SK-N-SH (cell line): ENCODE results near the gene SMARCA1. TPM values are rescaled to one million over a fixed set of nuclear protein-coding genes. Genes with fewer than 3 reads are reported as not detected.

Experiments
- CTCF ChIA-PET: fragments of 300-600, 350-600 bp; formaldehyde crosslinking; extraction: SDS; loops from one replicate; lab custom pipeline; 2021; lab: Yijun Ruan, JAX
- POLR2A ChIA-PET: fragments of 350-600 bp; sonication (Branson Sonifier 250); formaldehyde crosslinking; extraction: SDS; loops from one replicate; lab custom pipeline; 2020; ENCODE audit warnings: antibody characterized with exemption, inconsistent platforms; lab: Yijun Ruan, JAX
- DNase-seq: peaks from one replicate; pipeline ENCODE4 v3.0.0; 2012
- H2AFZ ChIP-seq: fragments of 200-600 bp; sonication (generic); 2 replicates; pipeline ENCODE4 v1.8.1; 2016; ENCODE audit warnings: antibody characterized with exemption, mild to moderate bottlenecking, low read depth
- H3F3A ChIP-seq: fragments of 200-600 bp; sonication (generic); replicated peaks from 2 replicates; pipeline ENCODE3; 2016; ENCODE audit warnings: antibody characterized with exemption, mild to moderate bottlenecking; ENCODE audit not compliant: insufficient read depth
- H3K27ac ChIP-seq, 2 experiments: fragments of 200-500 bp in 1 of 2; fragments of 200-600 bp in 1 of 2; sonication (Bioruptor generic) in 1 of 2; sonication (generic), shearing (Covaris generic) in 1 of 2; 2 replicates each; pipeline versions ENCODE4 v1.5.1 to v1.6.1; 2014 to 2016; ENCODE audit warnings: low read depth in 2 of 2, inconsistent platforms in 1 of 2, low read length in 1 of 2, mild to moderate bottlenecking in 1 of 2, mixed read lengths in 1 of 2
- H3K27me3 ChIP-seq: fragments of 200-600 bp; sonication (generic), shearing (Covaris generic); 2 replicates; pipeline ENCODE4 v1.6.1; 2016; ENCODE audit warnings: mixed run types; ENCODE audit not compliant: insufficient read depth
- H3K36me3 ChIP-seq, 2 experiments: fragments of 200-500 bp in 1 of 2; fragments of 200-600 bp in 1 of 2; sonication (Bioruptor generic) in 1 of 2; sonication (generic) in 1 of 2; replicated peaks in 1 of 2; 2 replicates each; pipeline versions ENCODE3 to v1.5.1; 2014 to 2016; ENCODE audit warnings: low read length in 1 of 2, mild to moderate bottlenecking in 1 of 2; ENCODE audit not compliant: insufficient read depth in 2 of 2, control insufficient read depth in 1 of 2
- H3K4me1 ChIP-seq, 2 experiments: fragments of 200-500 bp in 1 of 2; fragments of 200-600 bp in 1 of 2; sonication (Bioruptor generic) in 1 of 2; sonication (generic), shearing (Covaris generic) in 1 of 2; 2 replicates each; pipeline versions ENCODE4 v1.5.1 to v1.6.1; 2014 to 2016; ENCODE audit warnings: low read depth in 1 of 2, low read length in 1 of 2, mixed run types in 1 of 2; ENCODE audit not compliant: insufficient read depth in 2 of 2, control insufficient read depth in 1 of 2
- H3K4me2 ChIP-seq: fragments of 200-600 bp; sonication (generic), shearing (Covaris generic); 2 replicates; pipeline ENCODE4 v1.6.1; 2017; ENCODE audit warnings: mixed run types
- H3K4me3 ChIP-seq, 2 experiments: fragments of 200-500 bp in 1 of 2; fragments of 200-600 bp in 1 of 2; sonication (Bioruptor generic) in 1 of 2; sonication (generic), shearing (Covaris generic) in 1 of 2; 2 replicates each; pipeline versions ENCODE4 v1.5.1 to v1.8.1; 2014 to 2016; ENCODE audit warnings: low read depth in 2 of 2, inconsistent platforms in 1 of 2, low read length in 1 of 2, mild to moderate bottlenecking in 1 of 2, mixed read lengths in 1 of 2, moderate library complexity in 1 of 2
- H3K79me2 ChIP-seq: fragments of 200-600 bp; sonication (generic); 2 replicates; pipeline ENCODE4 v1.8.1; 2017; ENCODE audit warnings: mild to moderate bottlenecking; ENCODE audit not compliant: insufficient read depth
- H3K9ac ChIP-seq: fragments of 200-600 bp; sonication (generic); 2 replicates; pipeline ENCODE4 v1.6.1; 2017; ENCODE audit warnings: mixed run types
- H3K9me2 ChIP-seq: fragments of 200-600 bp; sonication (generic); 2 replicates; pipeline ENCODE4 v1.6.1; 2017; ENCODE audit warnings: mixed run types
- H3K9me3 ChIP-seq: fragments of 200-600 bp; sonication (generic); 2 replicates; pipeline ENCODE4 v1.6.1; 2017; ENCODE audit warnings: mixed run types, mild to moderate bottlenecking, moderate library complexity
- H4K20me1 ChIP-seq: fragments of 200-600 bp; sonication (generic); 2 replicates; pipeline ENCODE4 v1.6.1; 2017; ENCODE audit warnings: mild to moderate bottlenecking, mixed run types; ENCODE audit not compliant: insufficient read depth
- CHD2 ChIP-seq: fragments of 150-350 bp; IDR thresholded peaks from 2 replicates; pipeline ENCODE4 v1.6.1; 2018; ENCODE audit warnings: low read length; ENCODE audit not compliant: partially characterized antibody
- EP300 ChIP-seq, 2 experiments: IDR thresholded peaks; 2 replicates each; pipeline versions ENCODE4 v1.4.0 to v1.6.1; 2012; ENCODE audit warnings: borderline replicate concordance in 1 of 2, low read depth in 1 of 2, low read length in 1 of 2
- GABPA ChIP-seq: IDR thresholded peaks from 2 replicates; pipeline ENCODE4 v1.4.0; 2012; ENCODE audit warnings: low read depth, mild to moderate bottlenecking
- MEF2A ChIP-seq: IDR thresholded peaks from 2 replicates; pipeline ENCODE4 v1.4.0; 2012; ENCODE audit warnings: low read depth, borderline replicate concordance
- MXI1 ChIP-seq: IDR thresholded peaks from 2 replicates; pipeline ENCODE4 v1.6.1; 2012; ENCODE audit warnings: mild to moderate bottlenecking, low read depth, low read length, improper control_type of control experiment
- POLR2AphosphoS5 ChIP-seq: IDR thresholded peaks from 2 replicates; pipeline ENCODE4 v1.6.1; 2012; ENCODE audit warnings: low read depth, low read length
- REST ChIP-seq: IDR thresholded peaks from 2 replicates; pipeline ENCODE4 v1.6.1; 2012; ENCODE audit warnings: mild to moderate bottlenecking, low read depth, low read length, moderate library complexity
- SIN3A ChIP-seq: IDR thresholded peaks from 2 replicates; pipeline ENCODE4 v1.6.1; 2012; ENCODE audit warnings: low read depth, mild to moderate bottlenecking, low read length, moderate library complexity, borderline replicate concordance
- SMC3 ChIP-seq: IDR thresholded peaks from 2 replicates; pipeline ENCODE4 v1.6.1; 2012; ENCODE audit warnings: low read depth, low read length, improper control_type of control experiment
- TCF12 ChIP-seq: IDR thresholded peaks from 2 replicates; pipeline ENCODE4 v1.4.0; 2012
- ZBTB33 ChIP-seq: IDR thresholded peaks from 2 replicates; pipeline ENCODE4 v1.4.0; 2012; ENCODE audit warnings: low read depth, borderline replicate concordance
- WGBS: methylation state at CpG from one replicate; pipeline ENCODE4 v1.1.6; 2017; ENCODE audit warnings: low lambda C conversion rate; 5-methylcytosine and 5-hydroxymethylcytosine counted together
- polyA plus RNA-seq, 3 experiments: library from polyadenylated mRNA; depleted of rRNA; stranded (reverse); fragments of >200 nt; gene quantifications; 2 replicates each; pipeline ENCODE4 v1.2.3, GENCODE V29; 2012

SMARCA1 gene
- polyA plus RNA-seq, 1 of the 3 experiments (the other 2 are of a cell fraction): 17.1 TPM

GRCh38 chrX:129497146-129497843 lies 26.0 kb downstream of the SMARCA1 start:
- no peak overlapping the region for H2AFZ ChIP-seq
- no peak for DNase-seq
- no peak for TF ChIP-seq EP300 (IDR thresholded peaks at IDR 0.05; ENCODE audit: borderline replicate concordance in 1 of 2, low read depth in 1 of 2, low read length in 1 of 2)
- TF ChIP-seq MXI1: no peak
- no peak for TF ChIP-seq GABPA
- no peak for TF ChIP-seq POLR2AphosphoS5
- TF ChIP-seq MEF2A: no peak
- no peak for TF ChIP-seq SMC3
- TF ChIP-seq SIN3A: no peak
- TF ChIP-seq CHD2: no peak
- no peak for TF ChIP-seq TCF12
- TF ChIP-seq REST: no peak
- no peak for TF ChIP-seq ZBTB33
- TF ChIP-seq, all 33 proteins: peak for 0
- H3K27ac ChIP-seq: peak overlapping the region in 1 of 2 experiments; percentile 72; a peak in 2 of 4 replicates
- peaks cover 31 to 32% of the 10 kb centered on the region in 2 experiments for H3K36me3 ChIP-seq
- no peaks in the 10 kb centered on the region for H3K9me2 ChIP-seq
- CTCF ChIA-PET: no interaction called here
- H3K27me3 ChIP-seq: no peaks in the 10 kb centered on the region
- H3F3A ChIP-seq: peaks cover 40% of the 10 kb centered on the region
- H3K4me3 ChIP-seq: no peak overlapping the region
- H3K4me2 ChIP-seq: no peak overlapping the region; the same call in 1 of the 2 replicates
- POLR2A ChIA-PET: no interaction called here
- WGBS: 42% methylated on average over 3 of the region's 3 CpGs
- no peaks in the 10 kb centered on the region for H3K9me3 ChIP-seq
- H3K79me2 ChIP-seq: no peaks in the 10 kb centered on the region
- H3K4me1 ChIP-seq: peaks cover 0 to 16% of the 10 kb centered on the region in 2 experiments; a peak in 1 of 4 replicates
- H4K20me1 ChIP-seq: no peaks in the 10 kb centered on the region
- no peak overlapping the region for H3K9ac ChIP-seq
